ENCODE results near the gene P2RY6.

Gene P2RY6

DNA sequence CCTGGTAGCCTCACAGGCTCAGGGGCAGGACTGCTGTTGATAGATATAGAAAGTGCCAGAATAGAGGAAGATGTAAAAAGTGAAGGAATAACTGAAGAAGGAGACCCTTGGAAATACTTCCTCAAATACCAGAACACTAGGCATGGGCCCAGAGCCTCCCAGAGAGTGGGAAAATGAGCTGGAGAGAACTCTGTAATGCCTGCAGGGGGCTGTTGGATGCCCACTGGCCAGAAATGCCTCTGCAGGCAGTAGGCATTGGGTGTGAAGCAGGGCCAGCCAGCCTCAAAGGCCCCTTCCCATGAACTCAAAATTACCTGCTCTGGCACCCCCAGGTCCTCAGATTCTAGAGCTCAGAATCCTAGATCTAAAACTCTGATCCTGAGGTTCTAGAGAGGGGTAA, 38.9 kb upstream of the P2RY6 start:
- DNase-seq (ENCODE audit: low read depth) = no peak
- TF ChIP-seq MYC (IDR thresholded peaks at IDR 0.05; ENCODE audit: low read depth, low read length) (no peak), POLR2A (IDR thresholded peaks at IDR 0.05; ENCODE audit: extremely low read depth, insufficient read length) (no peak), CTCF (IDR thresholded peaks at IDR 0.05; ENCODE audit: low read depth, low read length) (no peak)
- TF ChIP-seq, protein P1, sequence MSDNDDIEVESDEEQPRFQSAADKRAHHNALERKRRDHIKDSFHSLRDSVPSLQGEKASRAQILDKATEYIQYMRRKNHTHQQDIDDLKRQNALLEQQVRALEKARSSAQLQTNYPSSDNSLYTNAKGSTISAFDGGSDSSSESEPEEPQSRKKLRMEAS (IDR thresholded peaks at IDR 0.05; ENCODE audit: low read depth, low read length) = no peak
- H3K4me3 ChIP-seq (ENCODE audit: low read depth, low read length) = no peak overlapping the region

- DNase-seq (ENCODE audit: low read depth) = no peak
- no peak for TF ChIP-seq CTCF (IDR thresholded peaks at IDR 0.05; ENCODE audit: low read depth, low read length)
- TF ChIP-seq, protein P1 (IDR thresholded peaks at IDR 0.05; ENCODE audit: low read depth, low read length) = no peak
- TF ChIP-seq POLR2A (IDR thresholded peaks at IDR 0.05; ENCODE audit: extremely low read depth, insufficient read length) = no peak
- no peak for TF ChIP-seq MYC (IDR thresholded peaks at IDR 0.05; ENCODE audit: low read depth, low read length)
- no peak overlapping the region for H3K4me3 ChIP-seq (ENCODE audit: low read depth, low read length)
These were observed 38.3 kb upstream of the P2RY6 start for GRCh38 chr11:73233692-73234470.

DNA sequence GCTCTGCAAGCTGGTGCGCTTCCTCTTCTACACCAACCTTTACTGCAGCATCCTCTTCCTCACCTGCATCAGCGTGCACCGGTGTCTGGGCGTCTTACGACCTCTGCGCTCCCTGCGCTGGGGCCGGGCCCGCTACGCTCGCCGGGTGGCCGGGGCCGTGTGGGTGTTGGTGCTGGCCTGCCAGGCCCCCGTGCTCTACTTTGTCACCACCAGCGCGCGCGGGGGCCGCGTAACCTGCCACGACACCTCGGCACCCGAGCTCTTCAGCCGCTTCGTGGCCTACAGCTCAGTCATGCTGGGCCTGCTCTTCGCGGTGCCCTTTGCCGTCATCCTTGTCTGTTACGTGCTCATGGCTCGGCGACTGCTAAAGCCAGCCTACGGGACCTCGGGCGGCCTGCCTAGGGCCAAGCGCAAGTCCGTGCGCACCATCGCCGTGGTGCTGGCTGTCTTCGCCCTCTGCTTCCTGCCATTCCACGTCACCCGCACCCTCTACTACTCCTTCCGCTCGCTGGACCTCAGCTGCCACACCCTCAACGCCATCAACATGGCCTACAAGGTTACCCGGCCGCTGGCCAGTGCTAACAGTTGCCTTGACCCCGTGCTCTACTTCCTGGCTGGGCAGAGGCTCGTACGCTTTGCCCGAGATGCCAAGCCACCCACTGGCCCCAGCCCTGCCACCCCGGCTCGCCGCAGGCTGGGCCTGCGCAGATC, 37.5 kb upstream of the P2RY6 start:
- DNase-seq (ENCODE audit: low read depth) = no peak

DNA sequence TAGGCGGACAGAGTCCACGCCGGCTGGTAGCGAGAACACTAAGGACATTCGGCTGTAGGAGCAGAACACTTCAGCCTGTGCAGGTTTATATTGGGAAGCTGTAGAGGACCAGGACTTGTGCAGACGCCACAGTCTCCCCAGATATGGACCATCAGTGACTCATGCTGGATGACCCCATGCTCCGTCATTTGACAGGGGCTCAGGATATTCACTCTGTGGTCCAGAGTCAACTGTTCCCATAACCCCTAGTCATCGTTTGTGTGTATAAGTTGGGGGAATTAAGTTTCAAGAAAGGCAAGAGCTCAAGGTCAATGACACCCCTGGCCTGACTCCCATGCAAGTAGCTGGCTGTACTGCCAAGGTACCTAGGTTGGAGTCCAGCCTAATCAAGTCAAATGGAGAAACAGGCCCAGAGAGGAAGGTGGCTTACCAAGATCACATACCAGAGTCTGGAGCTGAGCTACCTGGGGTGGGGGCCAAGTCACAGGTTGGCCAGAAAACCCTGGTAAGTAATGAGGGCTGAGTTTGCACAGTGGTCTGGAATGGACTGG, 36.8 kb upstream of the P2RY6 start:
- DNase-seq (ENCODE audit: low read depth) = no peak
- TF ChIP-seq, protein P1 (IDR thresholded peaks at IDR 0.05; ENCODE audit: low read depth, low read length) = no peak
- TF ChIP-seq CTCF (IDR thresholded peaks at IDR 0.05; ENCODE audit: low read depth, low read length) (no peak), MYC (IDR thresholded peaks at IDR 0.05; ENCODE audit: low read depth, low read length) (no peak), POLR2A (IDR thresholded peaks at IDR 0.05; ENCODE audit: extremely low read depth, insufficient read length) (no peak)
- H3K4me3 ChIP-seq (ENCODE audit: low read depth, low read length) = no peak overlapping the region

More for the DNA sequence above, 37.5 kb upstream of the P2RY6 start:
- H3K4me3 ChIP-seq (ENCODE audit: low read depth, low read length) = no peak overlapping the region
- TF ChIP-seq MYC (IDR thresholded peaks at IDR 0.05; ENCODE audit: low read depth, low read length) (no peak), POLR2A (IDR thresholded peaks at IDR 0.05; ENCODE audit: extremely low read depth, insufficient read length) (no peak), CTCF (IDR thresholded peaks at IDR 0.05; ENCODE audit: low read depth, low read length) (no peak)
- TF ChIP-seq, protein P1 (IDR thresholded peaks at IDR 0.05; ENCODE audit: low read depth, low read length) = no peak

GRCh38 chr11:73236205-73236765, 35.9 kb upstream of the P2RY6 start:
- no peak for TF ChIP-seq CTCF (IDR thresholded peaks at IDR 0.05; ENCODE audit: low read depth, low read length)
- TF ChIP-seq, protein P1 (IDR thresholded peaks at IDR 0.05; ENCODE audit: low read depth, low read length) = no peak
- no peak for TF ChIP-seq POLR2A (IDR thresholded peaks at IDR 0.05; ENCODE audit: extremely low read depth, insufficient read length)
- TF ChIP-seq MYC (IDR thresholded peaks at IDR 0.05; ENCODE audit: low read depth, low read length) = no peak
- DNase-seq (ENCODE audit: low read depth) = no peak
- H3K4me3 ChIP-seq (ENCODE audit: low read depth, low read length) = no peak overlapping the region
